Measurements from ENCODE around the gene PPP4C.

GRCh38 chr16:30120340-30121105 is 44.7 kb downstream of the PPP4C start:
- TF ChIP-seq CTCF (IDR thresholded peaks at IDR 0.05; ENCODE audit: insufficient read depth, low read length) (no peak), REST (IDR thresholded peaks at IDR 0.05; ENCODE audit: insufficient replicate concordance, low read depth) (no peak), POLR2AphosphoS5 (IDR thresholded peaks at IDR 0.05; ENCODE audit: low read depth) (no peak), GABPA (IDR thresholded peaks at IDR 0.05; ENCODE audit: low read depth) (no peak), SPI1 (IDR thresholded peaks at IDR 0.05; ENCODE audit: borderline replicate concordance, low read depth) (no peak)
